SK-N-SH (cell line): ENCODE results near the gene LTF. TPM values are rescaled to one million over a fixed set of nuclear protein-coding genes. Genes with fewer than 3 reads are reported as not detected.

ENCODE experiments used
- CTCF ChIA-PET: fragments of 300-600, 350-600 bp; formaldehyde crosslinking; extraction: SDS; loops from one replicate; lab custom pipeline; 2021; lab: Yijun Ruan, JAX
- POLR2A ChIA-PET: fragments of 350-600 bp; sonication (Branson Sonifier 250); formaldehyde crosslinking; extraction: SDS; loops from one replicate; lab custom pipeline; 2020; ENCODE audit warnings: antibody characterized with exemption, inconsistent platforms; lab: Yijun Ruan, JAX
- DNase-seq: peaks from one replicate; pipeline ENCODE4 v3.0.0; 2012
- H2AFZ ChIP-seq: fragments of 200-600 bp; sonication (generic); 2 replicates; pipeline ENCODE4 v1.8.1; 2016; ENCODE audit warnings: antibody characterized with exemption, mild to moderate bottlenecking, low read depth
- H3F3A ChIP-seq: fragments of 200-600 bp; sonication (generic); replicated peaks from 2 replicates; pipeline ENCODE3; 2016; ENCODE audit warnings: antibody characterized with exemption, mild to moderate bottlenecking; ENCODE audit not compliant: insufficient read depth
- H3K27ac ChIP-seq, 2 experiments: fragments of 200-500 bp in 1 of 2; fragments of 200-600 bp in 1 of 2; sonication (Bioruptor generic) in 1 of 2; sonication (generic), shearing (Covaris generic) in 1 of 2; 2 replicates each; pipeline versions ENCODE4 v1.5.1 to v1.6.1; 2014 to 2016; ENCODE audit warnings: low read depth in 2 of 2, inconsistent platforms in 1 of 2, low read length in 1 of 2, mild to moderate bottlenecking in 1 of 2, mixed read lengths in 1 of 2
- H3K27me3 ChIP-seq: fragments of 200-600 bp; sonication (generic), shearing (Covaris generic); 2 replicates; pipeline ENCODE4 v1.6.1; 2016; ENCODE audit warnings: mixed run types; ENCODE audit not compliant: insufficient read depth
- H3K36me3 ChIP-seq, 2 experiments: fragments of 200-500 bp in 1 of 2; fragments of 200-600 bp in 1 of 2; sonication (Bioruptor generic) in 1 of 2; sonication (generic) in 1 of 2; replicated peaks in 1 of 2; 2 replicates each; pipeline versions ENCODE3 to v1.5.1; 2014 to 2016; ENCODE audit warnings: low read length in 1 of 2, mild to moderate bottlenecking in 1 of 2; ENCODE audit not compliant: insufficient read depth in 2 of 2, control insufficient read depth in 1 of 2
- H3K4me1 ChIP-seq, 2 experiments: fragments of 200-500 bp in 1 of 2; fragments of 200-600 bp in 1 of 2; sonication (Bioruptor generic) in 1 of 2; sonication (generic), shearing (Covaris generic) in 1 of 2; 2 replicates each; pipeline versions ENCODE4 v1.5.1 to v1.6.1; 2014 to 2016; ENCODE audit warnings: low read depth in 1 of 2, low read length in 1 of 2, mixed run types in 1 of 2; ENCODE audit not compliant: insufficient read depth in 2 of 2, control insufficient read depth in 1 of 2
- H3K4me2 ChIP-seq: fragments of 200-600 bp; sonication (generic), shearing (Covaris generic); 2 replicates; pipeline ENCODE4 v1.6.1; 2017; ENCODE audit warnings: mixed run types
- H3K4me3 ChIP-seq, 2 experiments: fragments of 200-500 bp in 1 of 2; fragments of 200-600 bp in 1 of 2; sonication (Bioruptor generic) in 1 of 2; sonication (generic), shearing (Covaris generic) in 1 of 2; 2 replicates each; pipeline versions ENCODE4 v1.5.1 to v1.8.1; 2014 to 2016; ENCODE audit warnings: low read depth in 2 of 2, inconsistent platforms in 1 of 2, low read length in 1 of 2, mild to moderate bottlenecking in 1 of 2, mixed read lengths in 1 of 2, moderate library complexity in 1 of 2
- H3K79me2 ChIP-seq: fragments of 200-600 bp; sonication (generic); 2 replicates; pipeline ENCODE4 v1.8.1; 2017; ENCODE audit warnings: mild to moderate bottlenecking; ENCODE audit not compliant: insufficient read depth
- H3K9ac ChIP-seq: fragments of 200-600 bp; sonication (generic); 2 replicates; pipeline ENCODE4 v1.6.1; 2017; ENCODE audit warnings: mixed run types
- H3K9me2 ChIP-seq: fragments of 200-600 bp; sonication (generic); 2 replicates; pipeline ENCODE4 v1.6.1; 2017; ENCODE audit warnings: mixed run types
- H3K9me3 ChIP-seq: fragments of 200-600 bp; sonication (generic); 2 replicates; pipeline ENCODE4 v1.6.1; 2017; ENCODE audit warnings: mixed run types, mild to moderate bottlenecking, moderate library complexity
- H4K20me1 ChIP-seq: fragments of 200-600 bp; sonication (generic); 2 replicates; pipeline ENCODE4 v1.6.1; 2017; ENCODE audit warnings: mild to moderate bottlenecking, mixed run types; ENCODE audit not compliant: insufficient read depth
- CTCF ChIP-seq: fragments of 200-600 bp; sonication (generic); IDR thresholded peaks from 2 replicates; pipeline ENCODE4 v1.6.1; 2017; ENCODE audit warnings: antibody characterized with exemption, mild to moderate bottlenecking, moderate library complexity
- MXI1 ChIP-seq: IDR thresholded peaks from 2 replicates; pipeline ENCODE4 v1.6.1; 2012; ENCODE audit warnings: mild to moderate bottlenecking, low read depth, low read length, improper control_type of control experiment
- WGBS: methylation state at CpG from one replicate; pipeline ENCODE4 v1.1.6; 2017; ENCODE audit warnings: low lambda C conversion rate; 5-methylcytosine and 5-hydroxymethylcytosine counted together
- polyA plus RNA-seq, 3 experiments: library from polyadenylated mRNA; depleted of rRNA; stranded (reverse); fragments of >200 nt; gene quantifications; 2 replicates each; pipeline ENCODE4 v1.2.3, GENCODE V29; 2012
- TF ChIP-seq, protein P1 (sequence below): IDR thresholded peaks from 2 replicates; pipeline ENCODE4; 2012

Gene LTF
- polyA plus RNA-seq, 1 of the 3 experiments (the other 2 are of a cell fraction), result not detected

DNA sequence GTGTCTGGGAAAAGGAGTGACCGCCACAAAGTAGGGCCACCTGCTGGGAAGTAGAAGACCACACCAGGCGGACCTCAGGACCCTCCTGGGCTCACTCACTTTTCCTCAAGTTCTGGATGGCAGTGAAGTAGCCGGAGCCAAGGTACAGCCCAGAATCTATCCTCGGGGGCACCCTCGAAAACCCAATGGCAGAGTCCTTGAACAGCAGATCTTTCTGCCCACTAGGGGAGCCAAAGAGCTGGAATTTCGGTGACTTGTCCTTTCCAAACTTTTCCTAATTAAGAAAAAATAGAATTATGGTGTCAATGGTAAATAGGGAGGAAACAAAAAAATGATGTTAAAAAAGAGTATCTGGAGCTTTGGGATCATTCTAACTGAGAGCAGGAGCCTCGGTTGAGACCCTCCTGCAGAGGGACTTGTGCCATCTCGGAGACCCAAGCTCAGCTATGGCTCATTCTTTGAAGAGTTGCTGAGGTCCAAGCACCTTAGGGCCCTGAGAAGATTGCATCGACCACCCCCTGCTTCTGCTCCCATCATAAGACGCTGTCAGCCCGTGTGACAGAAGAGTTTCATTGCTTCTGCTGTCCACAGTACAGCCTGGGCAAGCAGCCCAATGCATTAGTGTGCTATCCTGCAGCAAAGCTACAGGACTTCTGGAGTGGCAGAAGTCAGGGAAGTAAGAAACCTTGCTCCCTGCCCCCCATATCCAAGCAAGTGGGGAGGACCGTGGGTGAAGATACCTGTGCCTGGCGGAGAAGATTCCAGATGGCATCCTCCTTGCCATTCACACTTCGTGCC lies 14.8 kb downstream of the LTF start:
- Histone ChIP-seq H3K27ac (no peak overlapping the region), H3K27me3 (0 out of 2 replicates have a peak, but pooled peaks cover 8% of the 10 kb centered on the region), H3K4me3 (no peak overlapping the region), H3K4me2 (no peak overlapping the region), H3K9ac (no peak overlapping the region), H4K20me1 (no peaks in the 10 kb centered on the region), H3F3A (no peaks in the 10 kb centered on the region), H3K36me3 (no peaks in the 10 kb centered on the region), H2AFZ (no peak overlapping the region), H3K9me2 (no peaks in the 10 kb centered on the region), H3K79me2 (no peaks in the 10 kb centered on the region), H3K4me1 (no peaks in the 10 kb centered on the region), H3K9me3 (no peaks in the 10 kb centered on the region)
- peak; percentile 58 for DNase-seq
- ChIA-PET POLR2A (no interaction called here), CTCF (interaction anchor here (0.7 to 2.6 kb wide), 14 partner anchors 10 to 257 kb away, joined by 3 to 14 read pairs (median 6); partner anchors contain the start of genes CCR5AS and CCRL2)
- 23% methylated on average over 10 of the region's 14 CpGs for WGBS
- TF ChIP-seq CTCF, result peak; percentile 65
- TF ChIP-seq, protein P1, sequence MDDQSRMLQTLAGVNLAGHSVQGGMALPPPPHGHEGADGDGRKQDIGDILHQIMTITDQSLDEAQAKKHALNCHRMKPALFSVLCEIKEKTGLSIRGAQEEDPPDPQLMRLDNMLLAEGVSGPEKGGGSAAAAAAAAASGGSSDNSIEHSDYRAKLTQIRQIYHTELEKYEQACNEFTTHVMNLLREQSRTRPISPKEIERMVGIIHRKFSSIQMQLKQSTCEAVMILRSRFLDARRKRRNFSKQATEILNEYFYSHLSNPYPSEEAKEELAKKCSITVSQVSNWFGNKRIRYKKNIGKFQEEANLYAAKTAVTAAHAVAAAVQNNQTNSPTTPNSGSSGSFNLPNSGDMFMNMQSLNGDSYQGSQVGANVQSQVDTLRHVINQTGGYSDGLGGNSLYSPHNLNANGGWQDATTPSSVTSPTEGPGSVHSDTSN, result no peak

GRCh38 chr3:46448721-46449120 lies 16.0 kb downstream of the LTF start:
- Histone ChIP-seq H3K9me2 (no peaks in the 10 kb centered on the region), H3K9me3 (no peaks in the 10 kb centered on the region), H3K27ac (no peak overlapping the region), H3K4me3 (no peak overlapping the region), H4K20me1 (no peaks in the 10 kb centered on the region), H3K9ac (no peak overlapping the region), H3K4me2 (no peak overlapping the region), H2AFZ (no peak overlapping the region), H3K4me1 (no peaks in the 10 kb centered on the region), H3K36me3 (no peaks in the 10 kb centered on the region), H3K79me2 (no peaks in the 10 kb centered on the region), H3F3A (no peaks in the 10 kb centered on the region), H3K27me3 (0 out of 2 replicates have a peak, but pooled peaks cover 5% of the 10 kb centered on the region)
- ChIA-PET POLR2A (interaction anchor here (0.6 kb wide), 1 partner anchor 18 kb away, joined by 4 read pairs; no protein-coding TSS in a partner anchor), CTCF (interaction anchor here (1.3 to 2.6 kb wide), 5 partner anchors 10 to 255 kb away, joined by 3 to 14 read pairs (median 12); no protein-coding TSS in a partner anchor)
- WGBS, result 76% methylated on average over 7 of the region's 17 CpGs
- TF ChIP-seq, protein P1, result no peak
- TF ChIP-seq MXI1, result no peak
- DNase-seq, result no peak
